GM18909 (cell line): ENCODE measurements around the gene KDM5B.

Experiments
- ATAC-seq: cut with Tn5 transposase; IDR thresholded peaks from one replicate; pipeline ENCODE4 v1.9.1; 2021; ENCODE audit warnings: mild to moderate bottlenecking; ENCODE audit not compliant: unreplicated experiment, poor library complexity

The KDM5B gene

DNA sequence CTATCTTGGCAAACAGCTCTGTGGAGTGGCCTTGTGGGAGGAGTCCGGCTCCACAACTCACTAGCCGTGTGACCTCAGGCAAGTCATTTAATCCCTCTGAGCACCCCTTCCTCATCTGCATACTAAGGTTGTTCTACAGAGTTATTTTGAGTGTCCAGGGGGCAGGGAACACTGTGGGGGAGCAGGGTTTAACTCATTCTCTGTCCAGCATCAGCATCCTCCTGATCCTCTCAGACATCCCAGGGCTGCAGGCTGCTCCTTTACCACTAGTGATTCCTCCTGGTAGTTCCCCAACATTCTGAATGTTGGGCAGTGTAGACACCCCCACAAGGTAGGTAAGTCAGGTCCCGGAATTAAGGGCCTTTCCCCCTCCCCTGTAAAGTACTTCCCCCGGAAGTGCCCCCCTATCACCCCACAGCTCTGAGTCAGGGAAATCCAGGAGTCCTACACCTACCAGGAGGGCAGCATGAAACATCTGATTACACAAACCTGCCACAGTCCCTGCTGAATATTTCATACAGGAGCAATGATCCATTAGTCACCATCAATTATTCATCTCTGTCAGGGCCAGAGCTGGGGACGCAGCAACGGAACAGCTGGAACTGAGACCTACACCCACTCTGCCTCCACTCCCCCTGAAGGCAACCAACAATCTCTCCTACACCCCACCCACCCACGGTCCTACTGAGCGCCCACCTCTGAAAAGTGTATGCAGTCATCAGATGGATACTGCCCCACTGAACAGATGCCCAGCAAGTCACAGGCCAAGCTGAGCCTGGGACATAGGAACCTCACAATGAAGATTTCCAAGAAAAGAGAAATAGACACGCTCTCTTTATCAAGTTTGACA, 118.5 kb downstream of the KDM5B start:
- ATAC-seq: no peak

DNA sequence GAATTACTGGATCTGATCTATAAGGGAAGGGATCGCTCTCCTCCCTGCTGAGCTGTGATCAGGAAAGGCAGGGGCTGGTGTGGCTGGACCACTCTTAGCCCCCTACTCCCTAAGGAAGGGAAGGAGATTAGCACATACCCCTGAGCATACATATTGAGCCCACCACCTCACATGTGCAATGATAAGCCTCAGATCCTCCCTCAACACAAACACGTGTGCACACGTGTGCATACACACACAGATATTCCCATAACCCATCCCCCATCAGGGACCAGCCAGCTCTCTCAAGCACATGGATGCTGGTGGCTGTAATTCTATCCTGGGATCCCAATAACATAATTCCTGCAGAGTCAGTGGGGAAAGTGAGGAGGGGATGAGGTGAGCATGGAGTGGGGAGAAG, 119.1 kb downstream of the KDM5B start:
- ATAC-seq: no peak

DNA sequence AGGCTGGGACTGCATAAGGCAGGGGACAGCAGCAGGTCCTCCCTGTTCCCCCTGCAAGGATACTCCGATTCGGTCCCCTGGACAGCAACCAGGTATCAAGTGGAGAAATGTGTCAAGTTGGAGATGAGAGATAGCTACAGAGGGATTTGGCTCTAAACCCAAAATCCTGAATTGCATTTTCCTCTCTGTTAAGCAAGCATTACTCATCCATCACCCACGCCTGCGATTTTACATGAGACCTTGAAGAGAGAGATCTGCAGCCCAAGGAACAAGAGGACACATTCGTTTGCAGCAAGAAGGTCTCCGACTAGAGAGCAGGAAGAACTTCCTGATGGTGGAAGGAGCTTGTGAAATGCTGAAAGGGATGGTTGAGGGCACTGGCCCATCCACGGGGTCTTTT, 119.8 kb downstream of the KDM5B start:
- no peak for ATAC-seq

DNA sequence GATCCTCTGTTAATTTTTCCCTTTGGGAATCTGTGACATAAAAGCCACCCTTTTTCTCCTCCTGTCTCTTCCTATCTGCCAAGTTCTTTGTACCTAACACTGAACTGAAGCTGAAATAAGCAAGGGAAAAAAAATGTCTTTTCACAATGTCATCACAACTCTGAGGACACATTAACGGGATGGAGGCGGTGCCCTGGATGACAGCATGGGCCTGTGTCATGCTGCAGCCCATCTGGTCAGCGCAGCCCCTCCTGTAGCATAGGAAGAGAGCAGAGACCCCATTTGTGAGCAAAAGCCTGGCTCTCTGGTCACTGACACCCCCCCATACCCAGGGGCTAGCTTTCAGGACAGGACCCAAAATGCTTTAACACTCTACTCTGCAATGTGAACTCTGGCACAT, 120.4 kb downstream of the KDM5B start:
- ATAC-seq: no peak

DNA sequence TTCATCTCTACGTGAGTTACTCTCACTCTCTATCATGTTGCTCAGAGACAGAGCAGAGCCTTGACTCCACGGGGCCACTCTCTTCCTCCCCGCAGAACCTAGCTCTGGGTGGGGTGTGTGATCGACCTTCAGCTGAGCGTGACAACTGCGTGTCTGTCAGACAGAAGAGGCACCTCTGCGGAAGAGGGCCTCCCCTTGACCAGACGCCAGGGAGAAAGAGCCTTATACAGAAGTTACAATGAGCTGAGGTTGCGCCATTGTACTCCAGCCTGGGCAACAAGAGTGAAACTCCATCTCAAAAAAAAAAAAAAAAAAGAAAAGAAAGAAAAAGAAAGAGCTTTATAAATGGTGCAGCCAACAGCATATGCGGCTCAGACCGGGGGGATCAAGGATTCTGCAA, 120.9 kb downstream of the KDM5B start:
- no peak for ATAC-seq

DNA sequence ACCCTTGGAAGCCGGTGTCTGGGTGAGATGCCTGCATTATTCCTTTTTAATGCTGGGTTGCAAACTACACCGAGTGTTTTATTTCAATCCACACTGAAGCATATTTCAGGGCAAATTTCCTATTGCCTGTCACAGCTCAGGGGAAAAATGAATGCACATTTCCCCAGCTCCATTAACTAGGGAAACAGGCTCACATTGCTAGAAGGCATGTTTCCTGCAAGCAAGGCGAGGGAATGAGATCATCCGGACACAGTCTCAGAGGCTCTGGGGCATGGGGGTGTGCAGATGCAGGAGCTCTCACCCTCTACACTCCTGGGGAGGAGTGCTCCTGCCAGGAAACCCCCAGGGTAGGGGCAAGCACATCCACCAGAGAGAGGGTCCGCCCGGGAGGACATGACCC, 122.6 kb downstream of the KDM5B start:
- no peak for ATAC-seq

DNA sequence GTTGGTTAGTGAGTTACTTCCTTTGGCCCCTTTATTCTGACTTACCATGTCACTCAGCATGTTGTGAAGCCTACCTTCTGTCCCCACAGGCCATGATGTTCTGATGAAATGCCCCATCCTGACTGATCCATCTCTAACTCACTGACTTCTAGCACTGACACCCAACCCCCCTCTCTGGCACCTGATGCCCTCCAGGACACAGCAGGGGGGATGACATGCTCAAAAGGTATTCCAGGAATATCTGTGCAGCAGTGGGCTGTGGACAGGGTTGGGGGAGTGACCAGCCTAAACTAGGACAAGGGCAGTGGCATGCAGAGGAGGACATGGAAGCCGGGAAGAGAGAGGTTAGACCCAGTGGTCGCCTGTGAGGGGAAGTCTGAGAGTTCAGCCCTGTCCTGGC, 123.5 kb downstream of the KDM5B start:
- no peak for ATAC-seq

DNA sequence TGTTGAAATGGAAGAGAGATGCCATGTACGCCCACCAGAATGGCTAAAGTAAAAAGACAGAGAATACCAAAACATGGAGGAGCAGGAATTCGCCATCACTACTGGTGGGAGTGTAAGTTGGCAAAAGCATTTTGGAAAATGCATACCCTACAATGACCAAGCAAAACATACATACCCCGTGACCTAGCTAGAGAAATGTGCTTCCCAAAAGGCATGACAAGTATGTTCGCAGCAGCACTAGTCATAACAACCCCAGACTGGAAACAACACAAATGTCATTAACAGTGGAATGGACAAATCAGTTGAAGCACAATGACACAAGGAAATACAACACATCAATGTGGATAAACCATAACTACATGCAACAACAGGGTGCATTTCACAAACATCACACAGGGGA, 125.2 kb downstream of the KDM5B start:
- ATAC-seq: no peak

DNA sequence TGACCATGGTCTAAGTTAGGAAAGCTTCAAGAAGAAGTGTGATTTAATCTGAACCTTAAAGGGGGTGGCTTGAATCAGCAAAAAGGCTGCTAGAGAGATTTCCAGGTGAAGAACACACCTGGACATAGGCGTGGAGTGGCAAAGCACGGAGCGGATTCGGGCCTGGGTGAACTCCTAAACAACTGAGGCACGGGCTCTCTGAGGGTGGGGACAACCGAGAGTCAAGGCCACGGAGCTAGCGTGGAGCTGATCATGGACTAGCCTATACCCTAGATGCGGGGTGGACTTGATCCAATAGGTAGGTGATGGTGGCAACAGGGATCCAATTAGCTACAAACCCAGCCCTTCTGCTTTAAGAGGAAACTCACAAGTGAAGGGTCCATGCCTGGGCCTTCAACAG, 125.7 kb downstream of the KDM5B start:
- no peak for ATAC-seq

DNA sequence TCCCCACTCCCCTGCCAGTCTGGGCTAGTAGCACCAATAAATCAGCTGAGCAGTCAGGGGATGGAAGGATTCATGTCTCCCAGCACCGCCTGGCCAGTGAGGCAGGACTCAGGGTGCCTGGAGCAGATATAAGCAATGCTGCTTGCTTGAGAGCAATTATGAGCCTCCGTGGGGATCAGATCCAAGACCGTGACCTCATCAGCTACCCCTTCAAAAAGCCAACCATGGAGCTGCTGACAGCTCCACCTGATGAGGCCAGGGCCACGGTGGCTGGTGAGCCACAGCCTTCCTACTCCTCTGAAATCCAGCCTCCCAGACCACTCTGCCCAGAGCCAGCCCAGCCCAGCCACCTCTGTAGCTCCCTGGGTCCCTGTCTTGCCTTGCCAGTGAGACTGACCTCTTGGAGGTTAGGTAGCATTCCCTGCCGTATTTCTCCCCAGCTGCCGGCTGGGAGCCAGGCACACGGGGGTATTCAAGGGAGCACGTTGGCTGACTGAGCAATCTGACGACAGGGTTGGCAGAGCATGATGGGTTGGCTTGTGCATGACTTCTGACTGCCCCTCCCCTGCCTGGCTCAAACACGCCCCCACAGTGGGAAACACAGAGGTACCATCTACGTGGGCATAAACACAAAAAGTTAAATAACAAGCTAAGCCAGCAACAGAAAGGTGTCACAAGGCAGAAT, 126.3 kb downstream of the KDM5B start:
- ATAC-seq: no peak

DNA sequence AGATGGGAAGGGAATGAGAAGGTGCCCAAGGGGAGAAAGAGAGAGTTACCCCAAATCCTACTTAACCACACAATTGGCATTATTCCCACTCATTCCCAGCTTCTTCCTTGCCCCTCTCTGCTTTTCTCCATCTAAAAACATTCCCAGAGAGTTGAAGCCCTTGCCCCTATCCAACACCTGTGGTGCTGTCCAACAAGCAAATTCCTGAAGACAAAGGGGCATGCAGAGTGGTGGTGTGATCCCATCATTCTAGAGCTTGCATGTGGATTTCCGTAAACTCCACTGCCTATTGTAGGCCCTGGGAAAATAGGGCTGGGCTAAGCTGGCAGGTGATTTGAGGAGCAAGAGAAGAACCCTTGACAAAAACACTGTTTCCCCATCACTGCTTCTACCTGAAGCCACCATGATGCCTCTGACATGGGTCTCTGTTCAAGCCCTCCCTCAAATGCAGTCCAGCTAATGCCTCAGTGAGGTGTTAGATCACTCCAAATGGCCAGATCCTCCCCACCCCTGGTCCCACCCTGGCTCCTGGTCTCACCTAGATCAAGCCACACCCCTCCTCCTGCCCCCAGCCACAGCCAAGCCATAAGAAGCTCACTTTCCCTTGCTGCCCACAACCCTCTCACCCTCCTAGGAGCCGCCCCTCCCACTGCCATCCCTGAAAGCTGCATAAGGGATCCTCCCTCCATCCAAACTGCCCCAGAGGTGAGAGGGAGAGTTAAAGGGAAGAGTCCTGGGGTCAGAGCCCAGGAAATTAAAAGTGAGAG, 127.5 kb downstream of the KDM5B start:
- ATAC-seq: no peak

DNA sequence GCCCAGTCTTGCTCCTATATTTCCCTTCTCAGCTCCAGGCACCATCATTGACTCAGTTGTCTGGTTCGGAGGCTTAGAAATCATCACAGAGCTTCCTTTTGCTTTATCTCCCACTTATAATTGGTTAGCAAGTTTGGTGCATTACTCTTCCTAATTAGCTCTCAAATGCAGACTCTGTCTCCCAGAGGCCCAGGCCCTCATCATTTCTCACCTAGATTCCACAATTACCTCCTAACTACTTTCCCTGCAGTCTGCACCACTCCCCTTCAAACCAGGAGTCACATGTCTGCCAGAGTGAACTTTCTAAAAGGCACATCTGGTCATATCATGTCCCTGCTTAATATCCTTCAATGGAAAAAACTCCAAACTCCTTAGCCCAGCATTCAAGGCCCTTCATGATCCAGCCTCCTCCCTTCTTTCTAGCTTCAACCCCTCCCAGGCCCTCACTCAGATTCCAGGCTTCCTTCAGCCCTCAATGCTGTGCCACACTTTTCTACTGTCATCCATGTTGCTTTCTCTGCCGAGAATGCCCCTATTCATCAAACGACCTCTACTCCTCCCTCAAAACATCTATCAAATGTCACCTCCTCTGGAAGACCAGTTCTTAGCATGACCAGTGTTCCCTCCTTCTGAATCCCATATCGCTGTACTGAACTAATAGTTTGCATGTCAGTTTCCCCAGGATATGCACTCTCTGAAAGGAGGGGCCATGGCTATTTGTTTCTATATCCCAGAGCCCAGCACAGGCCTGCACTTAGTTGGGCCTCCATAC, 128.6 kb downstream of the KDM5B start:
- no peak for ATAC-seq

DNA sequence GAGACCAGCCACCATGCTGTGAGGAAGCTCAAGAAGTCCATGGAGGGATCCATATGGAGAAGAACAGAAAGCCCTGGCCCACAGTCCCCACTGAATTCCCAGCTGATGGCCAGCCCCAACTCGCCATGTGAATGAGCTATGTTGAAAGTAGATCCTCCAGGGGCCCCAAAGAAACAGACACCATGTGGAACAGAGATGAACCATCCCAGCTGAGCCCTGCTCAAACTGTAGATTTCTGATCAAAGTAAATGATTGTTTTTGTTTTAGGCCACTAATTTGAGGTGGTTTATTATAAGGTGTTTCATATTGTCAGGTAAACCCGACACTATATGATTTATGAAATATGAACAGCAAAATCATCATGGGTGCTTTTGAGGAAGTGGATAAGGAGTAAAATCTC, 130.8 kb downstream of the KDM5B start:
- ATAC-seq: no peak
